Neural cell (in vitro differentiated cells): ENCODE data around the gene LRRC46.

ENCODE experiments used
- EZH2 ChIP-seq: fragments of 200-600, 300-800 bp; shearing (Covaris generic), sonication (generic); IDR thresholded peaks from 2 replicates; pipeline ENCODE4 v1.6.1; 2014; ENCODE audit warnings: antibody characterized with exemption, low read length, borderline replicate concordance, mild to moderate bottlenecking; ENCODE audit not compliant: insufficient read depth, poor library complexity, severe bottlenecking
- TF ChIP-seq, protein P1 (sequence below): fragments of 450-650 bp; IDR thresholded peaks from 2 replicates; pipeline ENCODE4 v1.5.1; 2014; ENCODE audit warnings: antibody characterized with exemption, mild to moderate bottlenecking, moderate library complexity; ENCODE audit not compliant: poor library complexity, severe bottlenecking

DNA sequence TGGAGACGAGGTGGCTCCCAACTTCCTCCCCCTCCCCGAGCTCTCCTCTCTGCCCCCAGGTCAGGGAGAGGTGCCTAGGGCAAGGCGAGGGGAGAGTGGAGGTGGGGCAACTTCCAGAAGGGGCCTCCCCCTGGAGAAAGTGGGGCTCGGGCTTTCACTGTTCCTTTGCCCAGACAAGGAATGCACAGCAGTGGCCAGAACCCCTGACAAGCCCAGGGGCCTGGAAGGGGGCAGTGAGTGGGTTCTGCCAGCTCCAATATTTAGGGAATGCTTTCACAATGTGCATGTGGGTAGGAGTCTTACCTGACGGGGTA is 52.9 kb downstream of the LRRC46 start:
- TF ChIP-seq EZH2, result no peak
- TF ChIP-seq, protein P1, sequence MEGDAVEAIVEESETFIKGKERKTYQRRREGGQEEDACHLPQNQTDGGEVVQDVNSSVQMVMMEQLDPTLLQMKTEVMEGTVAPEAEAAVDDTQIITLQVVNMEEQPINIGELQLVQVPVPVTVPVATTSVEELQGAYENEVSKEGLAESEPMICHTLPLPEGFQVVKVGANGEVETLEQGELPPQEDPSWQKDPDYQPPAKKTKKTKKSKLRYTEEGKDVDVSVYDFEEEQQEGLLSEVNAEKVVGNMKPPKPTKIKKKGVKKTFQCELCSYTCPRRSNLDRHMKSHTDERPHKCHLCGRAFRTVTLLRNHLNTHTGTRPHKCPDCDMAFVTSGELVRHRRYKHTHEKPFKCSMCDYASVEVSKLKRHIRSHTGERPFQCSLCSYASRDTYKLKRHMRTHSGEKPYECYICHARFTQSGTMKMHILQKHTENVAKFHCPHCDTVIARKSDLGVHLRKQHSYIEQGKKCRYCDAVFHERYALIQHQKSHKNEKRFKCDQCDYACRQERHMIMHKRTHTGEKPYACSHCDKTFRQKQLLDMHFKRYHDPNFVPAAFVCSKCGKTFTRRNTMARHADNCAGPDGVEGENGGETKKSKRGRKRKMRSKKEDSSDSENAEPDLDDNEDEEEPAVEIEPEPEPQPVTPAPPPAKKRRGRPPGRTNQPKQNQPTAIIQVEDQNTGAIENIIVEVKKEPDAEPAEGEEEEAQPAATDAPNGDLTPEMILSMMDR, result no peak
